22Rv1 (cell line): ENCODE results near the gene IGSF9B.

Source experiments
- H3K27ac ChIP-seq: fragments of 450-650 bp; 2 replicates; pipeline ENCODE4 v1.5.1; 2017
- CTCF ChIP-seq: fragments of 450-650 bp; IDR thresholded peaks from 2 replicates; pipeline ENCODE4 v1.5.1; 2017; ENCODE audit warnings: mild to moderate bottlenecking
- ZFX ChIP-seq: fragments of 450-650 bp; IDR thresholded peaks from 2 replicates; pipeline ENCODE4 v1.6.1; 2017; ENCODE audit warnings: antibody characterized with exemption, borderline replicate concordance

IGSF9B gene

DNA sequence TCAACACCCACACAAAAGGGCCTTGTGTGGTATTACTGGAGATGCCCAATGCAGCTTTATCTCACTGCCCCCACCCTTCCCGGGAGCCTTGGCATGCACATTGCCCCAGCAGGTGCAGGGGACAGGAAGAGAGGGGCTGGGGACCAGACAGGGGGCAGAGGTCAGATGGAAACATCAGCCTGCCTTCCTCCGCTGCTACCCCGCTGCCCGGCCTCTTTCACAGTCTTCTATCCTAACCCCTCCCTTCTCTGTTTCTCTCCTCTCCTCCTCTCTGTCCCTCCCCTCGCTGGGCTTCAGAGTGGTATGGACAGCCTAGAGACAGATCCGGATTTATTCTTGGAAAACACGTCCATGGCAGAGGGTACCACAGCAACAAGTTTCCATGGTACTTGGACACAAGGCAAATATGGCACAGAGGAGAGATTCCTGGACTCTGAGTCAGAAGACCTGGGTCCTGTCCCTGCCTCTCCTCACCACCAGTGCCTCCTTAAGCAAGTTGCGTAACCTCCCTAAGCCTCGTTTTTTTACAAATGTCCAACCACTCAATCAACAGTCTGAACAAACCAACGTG lies 8.3 kb upstream of the IGSF9B start:
- H3K27ac ChIP-seq = no peak overlapping the region
- TF ChIP-seq CTCF = no peak
- TF ChIP-seq ZFX = no peak

DNA sequence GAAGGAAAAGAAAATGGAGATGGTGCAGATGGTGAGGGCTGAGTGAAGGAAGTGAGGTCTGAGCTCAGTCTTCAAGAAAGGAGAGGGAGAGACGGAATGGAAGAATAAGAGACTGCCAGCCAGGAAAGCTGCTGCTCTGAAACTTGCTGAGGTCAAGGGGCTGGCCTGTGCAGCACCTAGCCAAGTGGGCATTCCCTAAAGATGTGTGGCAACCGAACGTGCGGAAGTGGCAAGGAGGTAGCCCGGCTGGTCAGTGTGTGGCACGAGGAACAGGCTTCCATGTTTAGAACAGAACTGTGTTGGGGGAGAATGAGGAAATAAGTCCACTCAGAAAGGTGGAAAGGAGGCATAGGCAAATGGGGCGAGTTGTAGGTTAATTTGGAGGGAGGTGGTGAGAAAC lies 7.6 kb upstream of the IGSF9B start:
- TF ChIP-seq CTCF = no peak
- no peak for TF ChIP-seq ZFX
- H3K27ac ChIP-seq = no peak overlapping the region

GRCh38 chr11:133961890-133962289 lies 5.1 kb upstream of the IGSF9B start:
- no peak overlapping the region for H3K27ac ChIP-seq
- TF ChIP-seq ZFX = no peak
- TF ChIP-seq CTCF = no peak

DNA sequence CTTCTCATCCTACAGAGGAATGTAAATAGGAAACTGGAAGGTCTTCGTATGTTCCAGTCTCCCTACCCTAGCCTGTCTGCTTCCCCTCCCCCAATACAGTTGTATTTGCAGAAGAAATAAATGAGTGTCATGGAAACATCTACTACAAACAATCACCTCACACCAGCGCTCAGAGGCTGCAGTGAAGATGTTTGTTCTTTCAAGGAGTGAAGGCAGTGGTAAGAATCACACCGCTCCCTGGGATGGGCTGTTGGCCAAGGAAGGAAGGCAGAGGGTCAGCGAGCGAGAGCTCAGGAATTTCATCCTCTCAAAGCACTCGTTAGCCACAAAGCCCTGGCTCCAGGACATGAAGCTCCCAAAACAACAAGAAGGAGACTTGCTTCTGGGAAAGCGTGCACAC lies 1.1 kb upstream of the IGSF9B start:
- H3K27ac ChIP-seq = no peak overlapping the region

DNA sequence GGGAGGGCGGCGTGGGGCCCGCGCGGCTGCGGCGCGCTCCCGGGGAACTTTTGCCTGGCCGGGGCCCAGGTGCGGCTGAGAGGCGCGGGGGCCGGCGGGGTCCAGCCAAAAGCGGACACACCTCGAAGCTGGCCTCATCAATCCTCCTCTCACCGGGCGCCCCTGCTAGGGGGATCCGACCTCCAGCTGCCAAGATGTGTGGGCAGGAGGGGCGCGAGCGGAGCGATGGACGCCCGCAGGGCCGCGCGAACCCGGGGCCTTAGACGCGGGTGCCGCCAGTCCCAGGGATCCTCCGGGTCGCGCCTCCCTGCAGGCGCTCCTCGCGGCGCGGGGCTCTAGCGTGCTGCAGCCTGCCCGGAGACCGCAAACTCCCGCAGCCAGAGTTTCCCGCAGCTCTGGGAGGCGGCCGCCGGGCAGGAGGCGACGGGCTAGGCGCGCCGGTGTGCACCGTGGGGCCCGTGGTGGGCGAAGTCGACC lies 785 bp downstream of the IGSF9B start:
- no peak overlapping the region for H3K27ac ChIP-seq
- TF ChIP-seq ZFX (no peak), CTCF (no peak)

More for the DNA sequence above, 1.1 kb upstream of the IGSF9B start:
- no peak for TF ChIP-seq CTCF
- no peak for TF ChIP-seq ZFX

DNA sequence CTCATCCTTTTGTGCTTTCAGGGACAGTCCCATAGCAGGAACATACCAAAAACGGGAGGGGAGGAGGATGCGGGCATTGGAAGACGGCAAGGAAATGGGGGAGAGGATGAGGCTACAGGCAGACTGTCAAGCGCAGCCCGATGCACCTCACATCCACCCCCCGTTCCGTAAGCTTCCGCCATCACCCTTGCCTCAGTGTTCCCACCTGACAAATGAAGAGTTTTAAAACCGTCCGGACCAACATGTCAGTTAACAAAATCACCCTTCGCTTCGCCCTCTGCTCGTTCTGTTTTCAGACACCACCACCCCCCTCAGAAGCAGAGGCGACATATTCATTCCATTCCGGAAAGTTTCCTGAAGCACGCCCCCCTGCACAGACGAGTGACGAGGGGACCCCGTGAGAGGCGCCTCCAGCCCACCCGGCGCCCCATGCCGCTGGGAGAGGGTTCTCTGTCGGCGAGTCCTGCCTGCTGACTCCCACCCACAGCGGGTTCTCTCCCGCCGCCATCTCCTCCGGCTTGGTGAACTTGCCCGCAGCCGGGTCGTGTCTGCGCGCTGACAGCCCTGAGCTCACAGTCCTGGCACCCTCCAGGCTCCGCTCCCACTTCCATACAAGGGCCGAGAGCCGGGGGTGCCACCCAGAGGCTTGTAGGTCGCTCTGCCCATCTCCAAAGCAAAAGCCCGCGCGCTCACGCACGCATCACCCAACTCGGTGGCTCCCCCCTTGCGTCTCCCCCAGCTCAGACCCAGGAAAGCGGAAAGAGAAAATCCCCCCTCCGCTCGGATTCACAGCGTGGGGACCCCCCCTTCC lies 1.5 kb downstream of the IGSF9B start:
- H3K27ac ChIP-seq = no peak overlapping the region
- TF ChIP-seq ZFX = no peak
- TF ChIP-seq CTCF = no peak

GRCh38 chr11:133953999-133954398 lies 2.8 kb downstream of the IGSF9B start:
- no peak overlapping the region for H3K27ac ChIP-seq
- TF ChIP-seq ZFX = no peak
- no peak for TF ChIP-seq CTCF
